Spleen (tissue), 11 donors: Measurements from ENCODE around the gene PACS1. TPM values are rescaled to one million over a fixed set of nuclear protein-coding genes. Genes with fewer than 3 reads are reported as not detected.

Experiments
- DNase-seq: peaks from one replicate; pipeline ENCODE4 v3.0.0-alpha.2; 2020
- H3K27ac ChIP-seq, 8 donors: fragments of 200-600 bp; sonication (generic) in 7 of 8; 1 replicate in 4 of 8; 2 replicates in 4 of 8; pipeline versions ENCODE4 v1.5.0 to v1.8.0; 2016 to 2021; ENCODE audit warnings: inconsistent platforms in 4 of 8, mild to moderate bottlenecking in 4 of 8, moderate library complexity in 1 of 8
- H3K27me3 ChIP-seq, 7 donors: fragments of 200-600 bp; sonication (generic) in 6 of 7; replicated peaks in 1 of 7; 1 replicate in 4 of 7; 2 replicates in 3 of 7; pipeline versions ENCODE4 v1.5.0 to v1.8.0; 2016 to 2021; ENCODE audit warnings: inconsistent platforms in 3 of 7, mild to moderate bottlenecking in 1 of 7
- H3K36me3 ChIP-seq, 6 donors: fragments of 200-600 bp; sonication (generic) in 5 of 6; 1 replicate in 4 of 6; 2 replicates in 2 of 6; pipeline versions ENCODE4 v1.5.0 to v1.8.0; 2016 to 2021; ENCODE audit warnings: inconsistent platforms in 2 of 6
- H3K4me1 ChIP-seq, 6 donors: fragments of 200-600 bp; sonication (generic) in 5 of 6; 1 replicate in 3 of 6; 2 replicates in 3 of 6; pipeline versions ENCODE4 v1.5.0 to v1.8.0; 2016 to 2021; ENCODE audit warnings: inconsistent platforms in 3 of 6
- H3K4me3 ChIP-seq, 8 donors: fragments of 200-600 bp; sonication (generic) in 7 of 8; 1 replicate in 4 of 8; 2 replicates in 4 of 8; pipeline versions ENCODE4 v1.5.0 to v1.8.0; 2016 to 2021; ENCODE audit warnings: inconsistent platforms in 4 of 8, mild to moderate bottlenecking in 4 of 8, moderate library complexity in 2 of 8
- H3K9me3 ChIP-seq, 8 donors: fragments of 200-600 bp; sonication (generic) in 7 of 8; 1 replicate in 4 of 8; 2 replicates in 4 of 8; pipeline versions ENCODE4 v1.5.0 to v1.8.0; 2016 to 2021; ENCODE audit warnings: inconsistent platforms in 4 of 8
- CTCF ChIP-seq, 11 experiments: fragments of 200-600 bp in 7 of 11; fragments of 450-650 bp in 4 of 11; sonication (generic) in 4 of 11; IDR thresholded peaks in 8 of 11; conservative IDR thresholded peaks in 3 of 11; 1 replicate in 7 of 11; 2 replicates in 4 of 11; pipeline versions ENCODE4 v1.4.0 to v1.8.0; 2016 to 2021; ENCODE audit warnings: antibody characterized with exemption in 11 of 11, inconsistent platforms in 4 of 11, mild to moderate bottlenecking in 1 of 11
- POLR2A ChIP-seq, 3 donors: fragments of 450-650 bp; IDR thresholded peaks; one replicate each; pipeline ENCODE4 v1.5.1; 2017; ENCODE audit warnings: antibody characterized with exemption in 3 of 3, mild to moderate bottlenecking in 1 of 3
- POLR2AphosphoS5 ChIP-seq, 3 donors: sonication (generic); formaldehyde crosslinking; IDR thresholded peaks; one replicate each; pipeline ENCODE4 v1.5.1; 2017; ENCODE audit warnings: antibody characterized with exemption in 3 of 3
- WGBS, 5 donors: extraction: QIAGEN DNeasy Blood & Tissue Kit in 3 of 5; methylation state at CpG; one replicate each; pipeline versions ENCODE4 v1.1.5 to v1.1.7; 2013 to 2018; 5-methylcytosine and 5-hydroxymethylcytosine counted together
- intact Hi-C: fragments of 100-400 bp; cut with DNase I; formaldehyde crosslinking; loops from one replicate; pipeline ENCODE4 v1.15.0; 2023; ENCODE audit warnings: low total_unique reads
- polyA plus RNA-seq, 3 donors: library from polyadenylated mRNA; stranded (reverse); fragments of 200-250 nt; gene quantifications; one replicate each; pipeline ENCODE4 v1.2.1, GENCODE V29; 2013
- total RNA-seq, 7 donors: library from RNA; depleted of rRNA in 3 of 7; stranded (reverse); fragments of >200 nt in 3 of 7; fragmentation: NEBNext Ultra II Directional in 4 of 7; extraction: Animal tissue kit (Norgen Biotek cat#: 25700) in 4 of 7; gene quantifications; one replicate each; pipeline versions ENCODE4 v1.1.0 to v1.2.1, GENCODE V29; 2016 to 2021
- donor health status: healthy with polysubstance abuse.
- donor health status: DM: no; HTN: no; CAD: no; lungs with moderate emphysema.
- donor health status: DM: no; HTN: no; CAD: no.
- donor health status: Bipolar disorder and iron deficiency.
- donor health status: healthy.
- donor health status: DM: no; HTN: no; CAD: no.
- donor health status: DM: yes; HTN: yes; CAD: no.

The PACS1 gene
- total and polyA plus RNA-seq, 10 donors: 20.6 to 126 (median 98.8) TPM

- DNase-seq: no peak
- Histone ChIP-seq H3K4me3 (peak overlapping the region; percentile 68 to 96 (median 86)), H3K36me3 (peaks cover 0 to 27% (median 6%) of the 10 kb centered on the region in 6 donors), H3K27me3 (peaks cover 0 to 31% (median 22%) of the 10 kb centered on the region in 7 donors), H3K27ac (peak overlapping the region in 7 of 8 donors; percentile 93 to 96 (median 95)), H3K4me1 (peaks cover 18 to 78% (median 44%) of the 10 kb centered on the region in 6 donors), H3K9me3 (no peaks in the 10 kb centered on the region)
- WGBS, 5 donors: 40 to 55% (median 45%) methylated on average over 16 to 20 of the region's 20 CpGs
- intact Hi-C loops: no loop called here
- TF ChIP-seq POLR2AphosphoS5 (IDR thresholded peaks at IDR 0.05): peak in 1 of 3 donors; percentile 7
- TF ChIP-seq CTCF (IDR thresholded peaks at IDR 0.05 in 8 of 11, conservative IDR thresholded peaks at IDR 0.05 in 3 of 11): no peak
- no peak for TF ChIP-seq POLR2A (IDR thresholded peaks at IDR 0.05)
Measured at GRCh38 chr11:66287889-66288670, 218.0 kb downstream of the PACS1 start.

GRCh38 chr11:66288671-66289547 is 218.8 kb downstream of the PACS1 start, which contains the start of gene YIF1A:
YIF1A (minus strand) TSS chr11:66289143; CDS start chr11:66288985, 158 bp downstream.
- H3K4me1 ChIP-seq: peaks cover 18 to 70% (median 42%) of the 10 kb centered on the region in 6 donors
- peak in 5 of 11 experiments; percentile 9 to 51 (median 32) for TF ChIP-seq CTCF (IDR thresholded peaks at IDR 0.05 in 8 of 11, conservative IDR thresholded peaks at IDR 0.05 in 3 of 11)
- TF ChIP-seq POLR2AphosphoS5 (IDR thresholded peaks at IDR 0.05): peak; percentile 97 to 98 (median 98)
- TF ChIP-seq POLR2A (IDR thresholded peaks at IDR 0.05): peak in 2 of 3 donors; percentile 60 to 83
- intact Hi-C loops: no loop called here
- H3K36me3 ChIP-seq: peaks cover 0 to 23% (median 6%) of the 10 kb centered on the region in 6 donors
- WGBS, 5 donors: 0 to 1% (median 0%) methylated on average over 24 to 87 of the region's 87 CpGs
- H3K9me3 ChIP-seq: no peaks in the 10 kb centered on the region
- peak; percentile 99 for DNase-seq
- peak within 1 kb of the TSS; percentile 68 to 96 (median 86) for H3K4me3 ChIP-seq
- peak within 1 kb of the TSS; percentile 93 to 96 (median 95) for H3K27ac ChIP-seq
- peaks cover 0 to 39% (median 27%) of the 10 kb centered on the region in 7 donors for H3K27me3 ChIP-seq

GRCh38 chr11:66289548-66290329 is 219.7 kb downstream of the PACS1 start:
- peaks cover 0 to 15% (median 4%) of the 10 kb centered on the region in 6 donors for H3K36me3 ChIP-seq
- TF ChIP-seq POLR2AphosphoS5 (IDR thresholded peaks at IDR 0.05) (no peak), POLR2A (IDR thresholded peaks at IDR 0.05) (no peak), CTCF (IDR thresholded peaks at IDR 0.05 in 8 of 11, conservative IDR thresholded peaks at IDR 0.05 in 3 of 11) (no peak)
- H3K4me3 ChIP-seq: peak overlapping the region; percentile 53 to 96 (median 86)
- H3K4me1 ChIP-seq: peaks cover 18 to 70% (median 42%) of the 10 kb centered on the region in 6 donors
- peaks cover 0 to 48% (median 32%) of the 10 kb centered on the region in 7 donors for H3K27me3 ChIP-seq
- no peak for DNase-seq
- H3K9me3 ChIP-seq: no peaks in the 10 kb centered on the region
- peak overlapping the region; percentile 51 to 96 (median 95) for H3K27ac ChIP-seq
- intact Hi-C loops: no loop called here
- 12 to 21% (median 13%) methylated on average over 26 to 36 of the region's 36 CpGs for WGBS, 5 donors
